GM18861 (cell line): Measurements from ENCODE around the gene UNK.

ENCODE experiments used
- ATAC-seq: cut with Tn5 transposase; IDR thresholded peaks from one replicate; pipeline ENCODE4 v1.9.1; 2021; ENCODE audit not compliant: unreplicated experiment

The UNK gene

GRCh38 chr17:75818326-75818885 is 33.8 kb downstream of the UNK start:
- no peak for ATAC-seq

GRCh38 chr17:75819116-75819515 is 34.5 kb downstream of the UNK start:
- no peak for ATAC-seq

- no peak for ATAC-seq
These were observed 35.1 kb downstream of the UNK start for GRCh38 chr17:75819678-75820077.

DNA sequence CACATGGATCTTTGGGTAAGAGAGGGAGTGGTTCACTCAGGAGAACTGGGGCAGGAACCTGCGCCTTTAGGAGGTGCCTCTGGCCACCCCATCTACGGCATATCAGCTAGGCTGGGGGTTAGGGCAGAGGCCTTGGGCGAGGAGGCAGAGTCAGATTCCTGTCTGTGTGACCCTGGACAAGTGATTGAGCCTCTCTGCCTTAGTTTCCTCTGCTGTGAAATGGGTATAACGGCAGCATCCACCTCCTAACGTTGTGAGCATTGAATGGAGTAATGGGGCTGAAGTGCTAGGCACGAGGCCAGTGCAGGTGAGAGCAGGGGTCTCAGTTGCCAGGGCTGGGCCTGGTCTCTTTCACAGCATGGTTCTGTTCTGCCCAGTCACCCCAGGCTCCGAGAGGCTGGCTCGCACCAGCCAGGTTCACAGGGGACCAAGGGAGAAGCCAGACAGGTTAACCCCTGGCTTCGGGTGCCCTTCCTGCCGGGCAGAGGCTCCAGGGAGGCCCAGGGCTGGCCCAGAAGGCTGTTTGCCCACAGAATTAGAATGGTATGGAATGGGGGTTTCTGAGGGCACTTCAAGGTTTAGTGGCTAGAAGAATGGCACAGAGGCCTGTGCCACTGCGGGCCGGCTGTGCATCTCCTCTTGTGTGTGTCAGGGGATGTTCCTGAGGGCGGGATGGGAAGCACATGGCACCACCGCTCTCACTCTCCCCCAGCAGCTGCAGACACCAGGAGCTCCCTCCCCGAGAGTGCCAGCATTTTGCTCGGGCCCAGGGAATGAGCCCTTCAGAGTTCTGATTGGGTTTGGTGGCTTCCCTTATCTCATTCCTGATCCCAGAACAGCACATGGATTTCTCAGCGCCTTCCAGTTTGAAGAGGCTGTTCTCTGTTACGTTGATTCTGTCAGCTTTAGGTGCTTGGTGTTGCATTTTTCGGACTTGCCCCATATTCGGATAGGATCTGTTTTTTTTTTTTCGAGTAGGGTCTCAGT is 35.8 kb downstream of the UNK start:
- ATAC-seq, result no peak

DNA sequence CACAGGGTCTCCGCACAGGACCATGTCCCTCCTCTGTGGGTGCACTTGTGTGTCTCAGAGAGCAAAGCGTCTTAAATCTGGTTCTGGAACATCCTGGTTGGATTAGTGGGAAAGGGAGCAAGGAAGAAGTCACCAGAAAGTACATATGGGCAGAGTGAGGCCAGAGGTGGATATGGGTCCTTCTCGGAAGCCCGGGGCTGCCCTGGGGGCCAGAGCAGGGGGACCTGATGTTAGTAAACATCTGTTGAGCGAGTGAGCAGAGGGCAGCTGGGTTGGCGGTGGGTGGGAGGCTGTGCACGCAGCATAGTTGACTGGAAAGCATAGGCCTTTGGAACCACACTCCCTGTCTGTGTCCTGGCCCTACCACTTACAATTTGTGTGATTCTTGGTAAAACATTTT is 36.9 kb downstream of the UNK start:
- ATAC-seq, result no peak

- no peak for ATAC-seq
These were observed 37.7 kb downstream of the UNK start for GRCh38 chr17:75822119-75822799.

DNA sequence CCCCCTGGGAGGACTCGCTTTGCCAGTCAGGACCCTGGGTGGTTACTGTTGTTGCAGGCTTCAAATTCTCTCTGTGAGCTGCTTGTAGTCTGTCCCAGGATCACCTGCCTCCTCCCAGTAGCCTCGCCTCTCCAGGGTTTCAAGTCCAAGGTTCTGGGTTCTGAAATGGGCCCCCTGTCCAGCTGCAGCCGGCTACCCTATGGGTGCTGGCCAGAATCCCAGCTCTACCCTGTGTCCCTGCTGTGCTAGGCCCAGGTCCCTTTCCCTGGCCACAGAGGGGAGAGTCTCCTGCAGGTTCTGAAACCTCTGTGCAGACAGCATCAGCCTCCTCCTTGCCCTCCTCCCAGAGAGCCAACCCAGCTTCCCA is 38.2 kb downstream of the UNK start:
- no peak for ATAC-seq

- ATAC-seq, result no peak
These were observed 38.8 kb downstream of the UNK start for GRCh38 chr17:75823257-75824041.

DNA sequence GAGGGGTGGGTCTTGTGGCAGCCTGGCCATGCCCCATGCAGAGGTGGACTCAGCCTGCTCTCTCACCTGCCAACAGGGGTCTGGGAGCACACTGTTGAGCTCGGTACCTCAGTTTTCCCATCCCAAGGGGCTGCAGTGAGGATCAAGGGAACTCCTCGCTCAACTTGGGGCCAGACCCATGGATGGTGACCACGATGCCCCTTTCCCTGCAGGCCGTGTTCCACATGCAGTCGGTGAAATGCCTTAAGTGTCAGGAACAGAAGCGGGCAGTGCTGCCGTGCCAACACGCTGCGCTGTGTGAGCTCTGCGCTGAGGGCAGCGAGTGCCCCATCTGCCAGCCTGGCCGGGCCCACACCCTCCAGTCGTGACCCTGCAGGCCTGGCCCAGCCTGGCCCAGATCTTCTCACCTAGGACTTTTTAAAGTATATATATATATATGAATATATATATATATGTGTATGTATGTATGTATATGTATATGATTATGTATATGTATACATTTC is 39.5 kb downstream of the UNK start:
- ATAC-seq, result no peak

DNA sequence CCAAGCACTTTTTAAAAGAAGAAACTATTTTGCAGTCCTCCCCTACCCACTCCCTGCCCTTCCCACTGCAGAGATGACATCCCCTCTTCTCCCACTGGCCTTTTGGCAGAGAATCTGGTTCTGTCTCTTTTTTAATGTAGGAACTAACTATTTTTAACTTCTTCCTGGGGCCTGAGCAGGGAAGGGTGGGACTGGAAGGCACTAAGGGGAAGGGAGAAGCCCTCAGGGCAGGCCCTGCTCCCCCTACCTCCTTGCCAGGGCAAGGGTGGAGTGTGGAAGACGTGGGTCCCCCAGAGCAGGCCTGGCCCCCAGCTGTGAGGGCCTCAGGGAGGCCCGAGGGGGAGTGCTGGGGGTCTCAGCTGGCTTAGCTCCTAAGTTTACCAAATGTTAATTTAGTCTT is 40.1 kb downstream of the UNK start:
- no peak for ATAC-seq

- no peak for ATAC-seq
These were observed 40.5 kb downstream of the UNK start for GRCh38 chr17:75825149-75825552.

- ATAC-seq, result no peak
These were observed 41.3 kb downstream of the UNK start for GRCh38 chr17:75825748-75826370.

DNA sequence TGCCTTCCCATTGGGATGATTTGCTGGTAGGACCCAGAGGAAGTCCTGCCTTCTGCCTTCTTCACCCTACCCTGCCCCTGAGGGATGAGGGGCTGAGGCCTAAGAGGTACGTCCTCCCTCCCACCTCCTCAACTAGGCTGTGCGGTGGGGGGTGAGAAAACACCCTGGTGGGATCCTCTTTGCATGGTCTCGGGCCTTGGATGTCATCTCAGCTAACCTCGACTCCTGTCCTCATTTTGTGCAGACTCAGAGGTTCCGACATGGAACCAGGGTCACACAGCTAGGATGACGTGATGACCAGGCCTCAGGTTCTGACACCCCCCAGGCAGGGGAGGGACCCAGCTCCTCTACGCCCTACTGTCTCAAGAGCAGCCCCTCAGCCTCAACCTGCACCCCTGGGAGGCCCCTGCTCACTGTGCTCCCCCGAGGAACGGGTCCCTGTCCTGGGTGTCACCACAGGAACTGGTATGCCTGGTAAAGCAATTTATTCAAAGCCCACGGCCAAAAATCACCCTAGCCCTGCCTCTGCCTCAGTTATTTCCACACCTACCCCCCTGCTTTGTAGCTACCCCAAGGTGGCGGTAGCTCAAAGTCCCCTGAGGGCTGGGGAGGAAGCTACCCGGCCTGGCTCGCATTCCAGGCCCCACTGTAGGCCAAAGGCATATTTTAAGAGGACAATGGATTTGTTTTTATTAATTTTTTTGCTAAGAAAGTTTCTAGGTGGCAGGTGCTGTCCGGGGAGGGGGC is 42.1 kb downstream of the UNK start:
- ATAC-seq, result no peak

- ATAC-seq, result no peak
These were observed 42.9 kb downstream of the UNK start for GRCh38 chr17:75827308-75828075.

- no peak for ATAC-seq
These were observed 43.4 kb downstream of the UNK start for GRCh38 chr17:75828076-75828400.

- ATAC-seq, result no peak
These were observed 44.1 kb downstream of the UNK start for GRCh38 chr17:75828741-75829140.

GRCh38 chr17:75829747-75830146 is 45.1 kb downstream of the UNK start:
- no peak for ATAC-seq

GRCh38 chr17:75830164-75831031 is 45.8 kb downstream of the UNK start:
- ATAC-seq, result no peak
